Stomach (tissue), 9 donors: ENCODE data around the gene TREX2. TPM values are rescaled to one million over a fixed set of nuclear protein-coding genes. Genes with fewer than 3 reads are reported as not detected.

ENCODE experiments used
- DNase-seq, 2 donors: peaks; one replicate each; pipeline versions ENCODE4 v3.0.0 to v3.0.0-alpha.2; 2013 to 2019
- H3K27ac ChIP-seq, 5 donors: fragments of 200-600 bp in 4 of 5; sonication (generic) in 4 of 5; one replicate each; pipeline ENCODE4 v1.5.1; 2013 to 2019; ENCODE audit warnings: mild to moderate bottlenecking in 1 of 5, moderate library complexity in 1 of 5
- H3K27me3 ChIP-seq, 3 donors: fragments of 200-600 bp; sonication (generic); one replicate each; pipeline ENCODE4 v1.5.1; 2017 to 2019; ENCODE audit warnings: mixed run types in 1 of 3
- H3K36me3 ChIP-seq, 4 donors: fragments of 200-600 bp; sonication (generic); 1 replicate in 3 of 4; 2 replicates in 1 of 4; pipeline ENCODE4 v1.5.1; 2016 to 2019
- H3K4me1 ChIP-seq, 4 donors: fragments of 200-600 bp; sonication (generic); one replicate each; pipeline ENCODE4 v1.5.1; 2016 to 2019
- H3K4me3 ChIP-seq, 4 donors: fragments of 200-600 bp; sonication (generic) in 3 of 4; one replicate each; pipeline ENCODE4 v1.5.1; 2016 to 2019; ENCODE audit warnings: mild to moderate bottlenecking in 1 of 4
- H3K9me3 ChIP-seq, 4 donors: fragments of 200-600 bp; sonication (generic); one replicate each; pipeline ENCODE4 v1.5.1; 2016 to 2019
- EP300 ChIP-seq: sonication (generic); formaldehyde crosslinking; IDR thresholded peaks from one replicate; pipeline ENCODE4 v1.6.1; 2017; ENCODE audit warnings: antibody characterized with exemption
- POLR2A ChIP-seq, 4 donors: fragments of 450-650 bp; IDR thresholded peaks; one replicate each; pipeline ENCODE4 v1.6.1; 2016; ENCODE audit warnings: antibody characterized with exemption in 4 of 4, control low read depth in 2 of 4, mild to moderate bottlenecking in 1 of 4, moderate library complexity in 1 of 4
- POLR2AphosphoS5 ChIP-seq, 3 donors: sonication (generic); formaldehyde crosslinking; IDR thresholded peaks; one replicate each; pipeline ENCODE4 v1.6.1; 2016; ENCODE audit warnings: antibody characterized with exemption in 3 of 3
- WGBS, 5 donors: extraction: QIAGEN DNeasy Blood & Tissue Kit in 3 of 5; methylation state at CpG; one replicate each; pipeline versions ENCODE4 v1.1.5 to v1.1.7; 2013 to 2018; 5-methylcytosine and 5-hydroxymethylcytosine counted together
- intact Hi-C: fragments of 100-400 bp; cut with DNase I; formaldehyde crosslinking; loops from one replicate; pipeline ENCODE4 v1.15.1; 2023; ENCODE audit warnings: low total_unique reads
- polyA plus RNA-seq, 3 donors: library from polyadenylated mRNA; stranded (reverse); fragments of 200-250 nt; gene quantifications; one replicate each; pipeline ENCODE4 v1.2.3, GENCODE V29; 2013
- total RNA-seq, 5 donors: library from RNA; depleted of rRNA; stranded (reverse); fragments of >200 nt; gene quantifications; one replicate each; pipeline versions ENCODE4 v1.1.0 to v1.2.3, GENCODE V29; 2014 to 2016
- TF ChIP-seq, protein P1 (sequence below), 7 experiments: fragments of 450-650 bp in 4 of 7; fragments of 200-600 bp in 3 of 7; sonication (generic) in 3 of 7; IDR thresholded peaks; one replicate each; pipeline ENCODE4 v1.5.1; 2016 to 2019; ENCODE audit warnings: antibody characterized with exemption in 7 of 7, control low read depth in 2 of 7, mild to moderate bottlenecking in 1 of 7
- donor health status: healthy with polysubstance abuse.
- donor health status: Bipolar disorder and iron deficiency.
- donor health status: healthy.

The TREX2 gene
- total and polyA plus RNA-seq, 8 donors: 0.62 to 13.3 (median 2.2) TPM; not detected in 3

DNA sequence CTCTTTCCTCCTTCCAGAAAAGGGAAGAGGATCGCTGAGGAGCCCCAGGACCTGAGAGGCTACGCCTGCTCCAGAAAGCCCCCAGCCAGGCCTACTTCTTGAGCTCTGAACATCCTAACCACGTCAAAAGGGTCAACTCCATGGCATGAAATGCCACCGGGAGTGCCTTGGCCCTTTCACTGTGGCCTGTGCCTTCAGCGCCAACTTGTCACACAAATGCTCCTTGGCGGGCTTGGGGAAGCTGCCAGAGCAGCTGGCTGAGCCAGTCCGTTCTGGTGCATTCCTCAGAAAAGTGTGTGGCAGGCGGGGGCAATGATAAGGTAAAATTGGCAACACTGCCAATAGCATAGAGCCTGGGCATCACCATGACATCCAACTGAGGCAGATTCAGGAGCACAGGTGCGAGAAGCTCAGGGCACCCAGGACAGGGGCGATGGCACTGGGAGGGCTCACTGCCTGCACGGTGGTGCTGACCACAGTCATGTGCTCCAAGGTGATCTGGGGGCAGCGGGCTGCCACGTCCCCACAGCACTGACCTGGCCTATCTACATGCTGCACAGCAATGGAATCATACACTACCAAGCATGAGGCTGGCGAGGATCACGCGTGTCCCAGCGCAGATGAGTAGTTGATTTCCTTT lies 12.1 kb upstream of the TREX2 start:
- Histone ChIP-seq H3K27me3 (peaks cover 0 to 14% (median 0%) of the 10 kb centered on the region in 3 donors), H3K9me3 (peaks cover 0 to 4% (median 0%) of the 10 kb centered on the region in 4 donors), H3K36me3 (peaks cover 4 to 61% (median 50%) of the 10 kb centered on the region in 4 donors), H3K4me1 (no peaks in the 10 kb centered on the region), H3K4me3 (no peak overlapping the region), H3K27ac (no peak overlapping the region)
- no peak for DNase-seq
- intact Hi-C loops: no loop called here
- no peak for TF ChIP-seq EP300
- no peak for TF ChIP-seq POLR2AphosphoS5 (IDR thresholded peaks at IDR 0.05)
- TF ChIP-seq POLR2A (IDR thresholded peaks at IDR 0.05): no peak
- TF ChIP-seq, protein P1, sequence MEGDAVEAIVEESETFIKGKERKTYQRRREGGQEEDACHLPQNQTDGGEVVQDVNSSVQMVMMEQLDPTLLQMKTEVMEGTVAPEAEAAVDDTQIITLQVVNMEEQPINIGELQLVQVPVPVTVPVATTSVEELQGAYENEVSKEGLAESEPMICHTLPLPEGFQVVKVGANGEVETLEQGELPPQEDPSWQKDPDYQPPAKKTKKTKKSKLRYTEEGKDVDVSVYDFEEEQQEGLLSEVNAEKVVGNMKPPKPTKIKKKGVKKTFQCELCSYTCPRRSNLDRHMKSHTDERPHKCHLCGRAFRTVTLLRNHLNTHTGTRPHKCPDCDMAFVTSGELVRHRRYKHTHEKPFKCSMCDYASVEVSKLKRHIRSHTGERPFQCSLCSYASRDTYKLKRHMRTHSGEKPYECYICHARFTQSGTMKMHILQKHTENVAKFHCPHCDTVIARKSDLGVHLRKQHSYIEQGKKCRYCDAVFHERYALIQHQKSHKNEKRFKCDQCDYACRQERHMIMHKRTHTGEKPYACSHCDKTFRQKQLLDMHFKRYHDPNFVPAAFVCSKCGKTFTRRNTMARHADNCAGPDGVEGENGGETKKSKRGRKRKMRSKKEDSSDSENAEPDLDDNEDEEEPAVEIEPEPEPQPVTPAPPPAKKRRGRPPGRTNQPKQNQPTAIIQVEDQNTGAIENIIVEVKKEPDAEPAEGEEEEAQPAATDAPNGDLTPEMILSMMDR (IDR thresholded peaks at IDR 0.05): no peak
- 77 to 93% (median 90%) methylated on average over 15 to 17 of the region's 17 CpGs for WGBS, 5 donors

DNA sequence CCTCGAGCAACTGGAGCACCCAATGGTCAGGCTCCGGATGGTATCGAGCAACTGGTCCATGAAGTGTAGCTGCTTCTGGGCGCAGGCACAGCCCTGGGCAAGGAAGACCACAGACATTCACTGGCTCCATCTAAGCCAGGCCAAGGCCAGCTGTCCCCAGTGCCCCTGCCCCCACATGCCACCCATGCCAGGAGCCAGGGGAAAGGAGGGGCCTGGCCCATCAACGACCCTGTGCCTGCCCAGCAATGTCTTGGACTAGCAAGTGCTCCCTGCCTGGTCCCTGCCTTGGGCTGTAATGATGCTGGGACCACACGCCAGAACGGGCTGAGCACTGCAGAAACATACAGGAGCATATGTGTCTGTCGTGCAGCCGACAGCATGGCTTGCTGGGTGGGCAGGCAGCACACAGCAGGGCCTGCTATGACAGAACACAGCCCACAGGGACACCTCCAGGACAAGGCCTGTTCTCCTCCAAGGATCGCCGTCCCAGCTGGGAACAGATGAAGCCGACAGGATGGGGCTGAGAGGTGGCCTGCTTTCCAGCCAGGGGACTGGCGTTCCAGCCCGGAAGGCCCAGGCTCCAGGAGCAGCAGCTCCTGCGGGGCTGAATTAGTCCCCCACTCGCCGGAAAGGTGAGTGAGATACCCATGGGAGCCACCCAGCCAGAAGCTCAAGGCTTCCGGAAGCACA lies 11.4 kb upstream of the TREX2 start:
- 86 to 96% (median 92%) methylated on average over 4 to 18 of the region's 18 CpGs for WGBS, 5 donors

DNA sequence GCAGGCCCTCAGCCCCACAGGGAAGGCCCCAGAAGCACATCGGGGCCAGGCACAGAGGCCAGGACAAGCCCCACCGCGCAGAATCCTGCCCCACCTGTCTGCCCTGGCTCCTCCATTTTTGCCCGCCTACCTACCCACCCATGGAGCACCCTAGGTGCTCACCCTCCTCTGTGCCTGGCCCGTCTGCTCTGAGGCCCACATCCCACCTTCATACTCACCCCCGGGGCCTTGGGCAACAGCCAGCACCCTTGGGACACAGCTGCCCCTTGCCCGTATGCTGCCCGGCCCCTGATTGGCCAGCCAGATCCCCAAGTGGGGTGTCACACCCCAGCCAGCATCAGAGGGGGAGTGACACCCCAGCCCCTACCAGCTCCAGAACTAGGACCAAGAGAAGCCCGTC lies 10.8 kb upstream of the TREX2 start:
- Histone ChIP-seq H3K4me3 (no peak overlapping the region), H3K36me3 (peaks cover 4 to 54% (median 38%) of the 10 kb centered on the region in 4 donors), H3K27ac (no peak overlapping the region), H3K4me1 (no peaks in the 10 kb centered on the region), H3K27me3 (peaks cover 0 to 14% (median 0%) of the 10 kb centered on the region in 3 donors), H3K9me3 (peaks cover 0 to 4% (median 0%) of the 10 kb centered on the region in 4 donors)
- DNase-seq: no peak
- intact Hi-C loops: no loop called here
- 86 to 100% (median 94%) methylated on average over 4 to 9 of the region's 9 CpGs for WGBS, 5 donors
- TF ChIP-seq POLR2AphosphoS5 (IDR thresholded peaks at IDR 0.05): no peak
- TF ChIP-seq POLR2A (IDR thresholded peaks at IDR 0.05): no peak
- no peak for TF ChIP-seq EP300
- TF ChIP-seq, protein P1 (IDR thresholded peaks at IDR 0.05): no peak

More for the DNA sequence above, 11.4 kb upstream of the TREX2 start:
- H3K36me3 ChIP-seq: peaks cover 4 to 60% (median 44%) of the 10 kb centered on the region in 4 donors
- no peaks in the 10 kb centered on the region for H3K4me1 ChIP-seq
- no peak for DNase-seq
- no peak overlapping the region for H3K27ac ChIP-seq
- H3K9me3 ChIP-seq: peaks cover 0 to 4% (median 0%) of the 10 kb centered on the region in 4 donors
- intact Hi-C loops: no loop called here
- TF ChIP-seq POLR2A (IDR thresholded peaks at IDR 0.05) (no peak), EP300 (no peak), POLR2AphosphoS5 (IDR thresholded peaks at IDR 0.05) (no peak)
- TF ChIP-seq, protein P1 (IDR thresholded peaks at IDR 0.05): no peak
- peaks cover 0 to 14% (median 0%) of the 10 kb centered on the region in 3 donors for H3K27me3 ChIP-seq
- no peak overlapping the region for H3K4me3 ChIP-seq

DNA sequence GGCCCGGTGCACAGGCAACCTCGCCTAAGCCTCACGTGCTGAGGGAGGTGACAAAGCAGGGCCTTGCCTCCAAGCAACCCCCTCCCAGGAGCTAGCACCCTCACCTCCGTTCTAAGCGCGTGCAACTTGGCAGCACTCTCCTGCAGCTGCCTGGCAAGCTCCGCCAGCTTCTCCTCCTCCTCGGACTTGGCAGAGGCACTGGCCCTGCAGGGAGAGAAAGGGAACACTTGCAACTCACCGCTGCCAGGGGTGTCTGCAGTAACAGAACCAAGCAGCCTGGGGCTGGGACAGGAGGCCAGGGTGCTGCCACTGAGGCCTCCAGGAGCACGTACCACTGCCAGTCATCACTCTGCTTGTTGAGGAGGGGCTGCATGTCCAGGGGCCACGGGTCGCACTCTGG lies 10.3 kb upstream of the TREX2 start:
- DNase-seq: no peak
- H3K4me1 ChIP-seq: no peaks in the 10 kb centered on the region
- WGBS, 5 donors: 63 to 97% (median 87%) methylated on average over 6 to 12 of the region's 12 CpGs
- no peak overlapping the region for H3K27ac ChIP-seq
- peaks cover 4 to 51% (median 35%) of the 10 kb centered on the region in 4 donors for H3K36me3 ChIP-seq
- H3K9me3 ChIP-seq: no peaks in the 10 kb centered on the region
- peaks cover 0 to 14% (median 0%) of the 10 kb centered on the region in 3 donors for H3K27me3 ChIP-seq
- intact Hi-C loops: no loop called here
- no peak overlapping the region for H3K4me3 ChIP-seq
- TF ChIP-seq, protein P1 (IDR thresholded peaks at IDR 0.05): no peak
- TF ChIP-seq POLR2A (IDR thresholded peaks at IDR 0.05) (no peak), POLR2AphosphoS5 (IDR thresholded peaks at IDR 0.05) (no peak), EP300 (no peak)
